ENCODE data around the gene CSNK1A1.
"Not testable (repeated sequence)": the region's sequence is repeated elsewhere in the genome, so short reads cannot be mapped to it uniquely, and the experiment has no call there.

The CSNK1A1 gene

GRCh38 chr5:149452665-149453617 is 98.3 kb downstream of the CSNK1A1 start:
- no peak overlapping the region for H3K27ac Mint-ChIP-seq
- H3K4me1 Mint-ChIP-seq (ENCODE audit: low read depth), result no peaks in the 10 kb centered on the region
- H3K9me3 Mint-ChIP-seq (ENCODE audit: low read depth), result no peaks in the 10 kb centered on the region
- no peak overlapping the region for H3K4me3 Mint-ChIP-seq
- no peaks in the 10 kb centered on the region for H3K27me3 Mint-ChIP-seq
- H3K36me3 Mint-ChIP-seq, result no peaks in the 10 kb centered on the region

GRCh38 chr5:149452007-149452664 is 99.1 kb downstream of the CSNK1A1 start:
- H3K27me3 Mint-ChIP-seq, result no peaks in the 10 kb centered on the region
- no peaks in the 10 kb centered on the region for H3K36me3 Mint-ChIP-seq
- no peaks in the 10 kb centered on the region for H3K9me3 Mint-ChIP-seq (ENCODE audit: low read depth)
- H3K27ac Mint-ChIP-seq, result no peak overlapping the region
- H3K4me3 Mint-ChIP-seq, result no peak overlapping the region
- H3K4me1 Mint-ChIP-seq (ENCODE audit: low read depth), result no peaks in the 10 kb centered on the region

GRCh38 chr5:149450199-149450598 is 101.0 kb downstream of the CSNK1A1 start:
- H3K4me3 Mint-ChIP-seq, result no peak overlapping the region
- H3K36me3 Mint-ChIP-seq, result no peaks in the 10 kb centered on the region
- H3K9me3 Mint-ChIP-seq (ENCODE audit: low read depth), result no peaks in the 10 kb centered on the region
- no peaks in the 10 kb centered on the region for H3K27me3 Mint-ChIP-seq
- H3K4me1 Mint-ChIP-seq (ENCODE audit: low read depth), result no peaks in the 10 kb centered on the region
- no peak overlapping the region for H3K27ac Mint-ChIP-seq

GRCh38 chr5:149448831-149449714 is 102.2 kb downstream of the CSNK1A1 start:
- no peaks in the 10 kb centered on the region for H3K4me1 Mint-ChIP-seq (ENCODE audit: low read depth)
- no peak overlapping the region for H3K4me3 Mint-ChIP-seq
- H3K27me3 Mint-ChIP-seq, result no peaks in the 10 kb centered on the region
- H3K27ac Mint-ChIP-seq, result no peak overlapping the region
- H3K36me3 Mint-ChIP-seq, result no peaks in the 10 kb centered on the region
- H3K9me3 Mint-ChIP-seq (ENCODE audit: low read depth), result no peaks in the 10 kb centered on the region

- no peaks in the 10 kb centered on the region for H3K36me3 Mint-ChIP-seq
- no peaks in the 10 kb centered on the region for H3K4me1 Mint-ChIP-seq (ENCODE audit: low read depth)
- no peaks in the 10 kb centered on the region for H3K9me3 Mint-ChIP-seq (ENCODE audit: low read depth)
- H3K27me3 Mint-ChIP-seq, result no peaks in the 10 kb centered on the region
- H3K27ac Mint-ChIP-seq, result no peak overlapping the region
- H3K4me3 Mint-ChIP-seq, result no peak overlapping the region
Observed at GRCh38 chr5:149448431-149448830, 102.8 kb downstream of the CSNK1A1 start.

- H3K4me1 Mint-ChIP-seq (ENCODE audit: low read depth), result no peaks in the 10 kb centered on the region
- H3K36me3 Mint-ChIP-seq, result no peaks in the 10 kb centered on the region
- H3K9me3 Mint-ChIP-seq (ENCODE audit: low read depth), result no peaks in the 10 kb centered on the region
- H3K4me3 Mint-ChIP-seq, result no peak overlapping the region
- H3K27me3 Mint-ChIP-seq, result no peaks in the 10 kb centered on the region
- H3K27ac Mint-ChIP-seq, result no peak overlapping the region
Observed at GRCh38 chr5:149447373-149448367, 103.6 kb downstream of the CSNK1A1 start.

GRCh38 chr5:149446794-149447193 is 104.4 kb downstream of the CSNK1A1 start:
- not testable (repeated sequence) for H3K4me3 Mint-ChIP-seq; H3K9me3 Mint-ChIP-seq (ENCODE audit: low read depth); H3K27ac Mint-ChIP-seq; H3K36me3 Mint-ChIP-seq; H3K4me1 Mint-ChIP-seq (ENCODE audit: low read depth); H3K27me3 Mint-ChIP-seq

GRCh38 chr5:149445739-149446369 is 105.4 kb downstream of the CSNK1A1 start:
- Mint-ChIP-seq H3K36me3 (no peaks in the 10 kb centered on the region), H3K4me1 (ENCODE audit: low read depth) (peaks cover 2% of the 10 kb centered on the region), H3K27me3 (no peaks in the 10 kb centered on the region), H3K9me3 (ENCODE audit: low read depth) (no peaks in the 10 kb centered on the region), H3K27ac (no peak overlapping the region), H3K4me3 (no peak overlapping the region)

GRCh38 chr5:149445343-149445738 is 105.9 kb downstream of the CSNK1A1 start:
- Mint-ChIP-seq H3K27ac (no peak overlapping the region), H3K9me3 (ENCODE audit: low read depth) (no peaks in the 10 kb centered on the region)

GRCh38 chr5:149444430-149444829 is 106.8 kb downstream of the CSNK1A1 start:
- not testable (repeated sequence) for H3K27ac Mint-ChIP-seq; H3K4me3 Mint-ChIP-seq; H3K9me3 Mint-ChIP-seq (ENCODE audit: low read depth); H3K4me1 Mint-ChIP-seq (ENCODE audit: low read depth); H3K36me3 Mint-ChIP-seq; H3K27me3 Mint-ChIP-seq

More at GRCh38 chr5:149445343-149445738, 105.9 kb downstream of the CSNK1A1 start:
- Mint-ChIP-seq H3K36me3 (no peaks in the 10 kb centered on the region), H3K4me1 (ENCODE audit: low read depth) (peaks cover 2% of the 10 kb centered on the region), H3K27me3 (no peaks in the 10 kb centered on the region), H3K4me3 (no peak overlapping the region)

GRCh38 chr5:149443210-149443609 is 108.0 kb downstream of the CSNK1A1 start:
- no peaks in the 10 kb centered on the region for H3K27me3 Mint-ChIP-seq
- peaks cover 6% of the 10 kb centered on the region for H3K4me1 Mint-ChIP-seq (ENCODE audit: low read depth)
- H3K27ac Mint-ChIP-seq, result no peak overlapping the region

GRCh38 chr5:149442563-149443182 is 108.6 kb downstream of the CSNK1A1 start:
- Mint-ChIP-seq H3K9me3 (ENCODE audit: low read depth) (no peaks in the 10 kb centered on the region), H3K27ac (no peak overlapping the region), H3K4me3 (no peak overlapping the region), H3K4me1 (ENCODE audit: low read depth) (peaks cover 7% of the 10 kb centered on the region), H3K36me3 (no peaks in the 10 kb centered on the region), H3K27me3 (no peaks in the 10 kb centered on the region)

More at GRCh38 chr5:149443210-149443609, 108.0 kb downstream of the CSNK1A1 start:
- Mint-ChIP-seq H3K9me3 (ENCODE audit: low read depth) (no peaks in the 10 kb centered on the region), H3K36me3 (no peaks in the 10 kb centered on the region), H3K4me3 (no peak overlapping the region)

Measured in activated naive CD8-positive, alpha-beta T cell (primary cell).